ENCODE data around the gene CBFA2T2.
"Not testable (repeated sequence)": the region's sequence is repeated elsewhere in the genome, so short reads cannot be mapped to it uniquely, and the experiment has no call there.

The CBFA2T2 gene

GRCh38 chr20:33506576-33506975, 16.7 kb downstream of the CBFA2T2 start:
- no peak for DNase-seq (ENCODE audit: low spot score)

- DNase-seq (ENCODE audit: low spot score): no peak
Measured at GRCh38 chr20:33507461-33507860, 17.6 kb downstream of the CBFA2T2 start.

- not testable (repeated sequence) for DNase-seq (ENCODE audit: low spot score)
Measured at GRCh38 chr20:33508015-33508414, 18.1 kb downstream of the CBFA2T2 start.

GRCh38 chr20:33509057-33509456, 19.2 kb downstream of the CBFA2T2 start:
- DNase-seq (ENCODE audit: low spot score): not testable (repeated sequence)

GRCh38 chr20:33511876-33512275, 22.0 kb downstream of the CBFA2T2 start:
- not testable (repeated sequence) for DNase-seq (ENCODE audit: low spot score)

GRCh38 chr20:33515569-33516216, 25.8 kb downstream of the CBFA2T2 start:
- no peak for DNase-seq (ENCODE audit: low spot score)

GRCh38 chr20:33516882-33517281, 27.0 kb downstream of the CBFA2T2 start:
- DNase-seq (ENCODE audit: low spot score): no peak

- DNase-seq (ENCODE audit: low spot score): no peak
Measured at GRCh38 chr20:33518071-33518470, 28.2 kb downstream of the CBFA2T2 start.

- no peak for DNase-seq (ENCODE audit: low spot score)
Measured at GRCh38 chr20:33521461-33521860, 31.6 kb downstream of the CBFA2T2 start.

- no peak for DNase-seq (ENCODE audit: low spot score)
Measured at GRCh38 chr20:33522256-33522820, 32.4 kb downstream of the CBFA2T2 start.

- no peak for DNase-seq (ENCODE audit: low spot score)
Measured at GRCh38 chr20:33524261-33524660, 34.4 kb downstream of the CBFA2T2 start.

GRCh38 chr20:33526769-33527168, 36.9 kb downstream of the CBFA2T2 start:
- no peak for DNase-seq (ENCODE audit: low spot score)

- DNase-seq (ENCODE audit: low spot score): no peak
Measured at GRCh38 chr20:33531047-33531877, 41.4 kb downstream of the CBFA2T2 start.

GRCh38 chr20:33531885-33532284, 42.0 kb downstream of the CBFA2T2 start:
- DNase-seq (ENCODE audit: low spot score): no peak

GRCh38 chr20:33532753-33533459, 43.0 kb downstream of the CBFA2T2 start:
- DNase-seq (ENCODE audit: low spot score): no peak

GRCh38 chr20:33535717-33536116, 45.8 kb downstream of the CBFA2T2 start:
- DNase-seq (ENCODE audit: low spot score): not testable (repeated sequence)

GRCh38 chr20:33537608-33538007, 47.7 kb downstream of the CBFA2T2 start:
- DNase-seq (ENCODE audit: low spot score): no peak

GRCh38 chr20:33539129-33539528, 49.2 kb downstream of the CBFA2T2 start:
- no peak for DNase-seq (ENCODE audit: low spot score)

- no peak for DNase-seq (ENCODE audit: low spot score)
Measured at GRCh38 chr20:33540427-33540826, 50.5 kb downstream of the CBFA2T2 start.

- no peak for DNase-seq (ENCODE audit: low spot score)
Measured at GRCh38 chr20:33541074-33541473, 51.2 kb downstream of the CBFA2T2 start.

GRCh38 chr20:33541797-33542196, 51.9 kb downstream of the CBFA2T2 start:
- DNase-seq (ENCODE audit: low spot score): no peak

- DNase-seq (ENCODE audit: low spot score): no peak
Measured at GRCh38 chr20:33545763-33546162, 55.9 kb downstream of the CBFA2T2 start.
